GM12864 (cell line): ENCODE data around the gene BTG4.

Source experiments
- DNase-seq: peaks from one replicate; pipeline ENCODE4 v3.0.0-alpha.2; 2011; ENCODE audit warnings: low read depth
- H3K4me3 ChIP-seq: 2 replicates; pipeline ENCODE4 v1.5.1; 2011; ENCODE audit warnings: mild to moderate bottlenecking, low read depth, low read length, control low read depth
- TF ChIP-seq, protein P1 (sequence below): IDR thresholded peaks from 2 replicates; pipeline ENCODE4 v1.5.1; 2011; ENCODE audit warnings: low read depth, mild to moderate bottlenecking, moderate library complexity, low read length, control low read depth, inconsistent platforms; ENCODE audit errors: missing control alignments

BTG4 gene

GRCh38 chr11:111526501-111526900 lies 14.3 kb upstream of the BTG4 start:
- TF ChIP-seq, protein P1, sequence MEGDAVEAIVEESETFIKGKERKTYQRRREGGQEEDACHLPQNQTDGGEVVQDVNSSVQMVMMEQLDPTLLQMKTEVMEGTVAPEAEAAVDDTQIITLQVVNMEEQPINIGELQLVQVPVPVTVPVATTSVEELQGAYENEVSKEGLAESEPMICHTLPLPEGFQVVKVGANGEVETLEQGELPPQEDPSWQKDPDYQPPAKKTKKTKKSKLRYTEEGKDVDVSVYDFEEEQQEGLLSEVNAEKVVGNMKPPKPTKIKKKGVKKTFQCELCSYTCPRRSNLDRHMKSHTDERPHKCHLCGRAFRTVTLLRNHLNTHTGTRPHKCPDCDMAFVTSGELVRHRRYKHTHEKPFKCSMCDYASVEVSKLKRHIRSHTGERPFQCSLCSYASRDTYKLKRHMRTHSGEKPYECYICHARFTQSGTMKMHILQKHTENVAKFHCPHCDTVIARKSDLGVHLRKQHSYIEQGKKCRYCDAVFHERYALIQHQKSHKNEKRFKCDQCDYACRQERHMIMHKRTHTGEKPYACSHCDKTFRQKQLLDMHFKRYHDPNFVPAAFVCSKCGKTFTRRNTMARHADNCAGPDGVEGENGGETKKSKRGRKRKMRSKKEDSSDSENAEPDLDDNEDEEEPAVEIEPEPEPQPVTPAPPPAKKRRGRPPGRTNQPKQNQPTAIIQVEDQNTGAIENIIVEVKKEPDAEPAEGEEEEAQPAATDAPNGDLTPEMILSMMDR = no peak
- H3K4me3 ChIP-seq = no peak overlapping the region
- peak; percentile 24 for DNase-seq

DNA sequence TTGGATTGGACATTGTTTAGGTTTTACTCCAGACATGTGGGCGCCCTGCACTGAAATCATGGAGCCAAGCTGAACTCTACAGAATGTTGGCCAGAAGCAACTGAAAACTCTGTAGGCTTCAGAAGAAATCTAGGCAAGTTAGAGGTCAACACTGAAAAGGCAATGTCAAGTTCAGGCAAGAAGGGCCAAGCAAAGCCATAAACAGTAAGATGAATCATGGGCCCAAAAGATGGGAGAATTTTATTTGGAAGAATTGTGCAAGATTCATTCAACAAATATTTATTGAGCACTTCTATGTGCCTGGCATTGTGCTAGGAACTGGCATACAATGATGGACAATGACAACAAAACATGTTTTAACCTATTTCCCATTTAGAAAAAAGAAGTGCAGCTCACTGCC lies 13.3 kb upstream of the BTG4 start:
- DNase-seq = no peak
- H3K4me3 ChIP-seq = no peak overlapping the region
- TF ChIP-seq, protein P1 = no peak

DNA sequence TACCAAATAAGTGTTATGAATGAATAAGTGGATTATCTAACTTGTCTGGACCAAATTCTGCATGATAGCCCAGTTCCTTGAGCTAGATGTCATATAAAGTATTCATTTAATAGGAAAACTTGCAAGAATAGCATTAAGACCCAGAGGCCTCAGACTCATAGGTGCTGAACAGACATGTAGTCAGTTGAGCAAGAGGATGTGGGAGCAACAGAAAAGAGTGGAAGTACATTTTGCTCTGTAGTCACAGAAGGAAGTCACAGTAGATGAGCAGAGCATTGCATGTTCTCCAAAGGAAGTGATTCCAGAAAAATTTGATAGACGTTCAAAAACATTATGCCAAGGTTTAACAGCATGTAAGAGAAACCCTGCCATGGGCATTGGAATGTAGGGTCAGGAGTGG lies 11.9 kb upstream of the BTG4 start:
- TF ChIP-seq, protein P1 = no peak
- DNase-seq = no peak

GRCh38 chr11:111523343-111523742 lies 11.2 kb upstream of the BTG4 start:
- no peak for DNase-seq
- TF ChIP-seq, protein P1 = no peak
- no peak overlapping the region for H3K4me3 ChIP-seq

More for the DNA sequence above, 11.9 kb upstream of the BTG4 start:
- H3K4me3 ChIP-seq = no peak overlapping the region

DNA sequence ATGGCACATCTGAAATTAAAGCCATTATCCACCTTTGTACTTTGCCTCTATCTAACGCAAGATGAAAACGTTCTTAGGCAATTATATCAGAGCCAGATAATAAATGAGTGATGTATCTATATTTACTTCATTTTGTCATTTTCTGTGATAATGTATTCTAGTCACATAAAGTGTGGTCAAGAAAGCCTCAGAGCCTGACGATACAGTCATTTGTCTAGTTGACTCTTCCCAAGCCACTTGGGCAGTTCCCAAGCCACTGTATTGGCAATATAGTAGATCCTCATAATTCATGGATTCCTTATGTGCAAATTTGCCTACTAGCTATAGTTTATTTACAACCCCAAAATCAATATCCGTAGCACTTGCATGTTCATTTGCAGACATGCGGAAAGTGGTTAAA lies 10.2 kb upstream of the BTG4 start:
- no peak overlapping the region for H3K4me3 ChIP-seq
- DNase-seq = no peak
- TF ChIP-seq, protein P1 = no peak

- H3K4me3 ChIP-seq = no peak overlapping the region
- TF ChIP-seq, protein P1 = no peak
- no peak for DNase-seq
Measured at GRCh38 chr11:111521135-111521534, 8.9 kb upstream of the BTG4 start.

- TF ChIP-seq, protein P1 = no peak
- no peak for DNase-seq
- no peak overlapping the region for H3K4me3 ChIP-seq
Measured at GRCh38 chr11:111520560-111520959, 8.4 kb upstream of the BTG4 start.
